PC-9 (cell line): ENCODE measurements around the gene NR6A1. TPM values are rescaled to one million over a fixed set of nuclear protein-coding genes. Genes with fewer than 3 reads are reported as not detected.

Source experiments
- BruUV-seq: library from RNA; stranded (reverse); fragments of 400-500 nt; replicated peaks from 2 replicates; lab custom pipeline; 2021; lab: Mats Ljungman, UMichigan
- CTCF ChIA-PET: fragments of 300-600 bp; sonication (Branson Sonifier 250); formaldehyde crosslinking; loops from one replicate; lab custom pipeline; 2022; ENCODE audit warnings: antibody characterized with exemption; lab: Charles Lee
- POLR2A ChIA-PET: fragments of 300-600 bp; sonication (Branson Sonifier 250); formaldehyde crosslinking; loops from one replicate; lab custom pipeline; 2022; ENCODE audit warnings: antibody characterized with exemption; ENCODE audit not compliant: unreplicated experiment; lab: Charles Lee
- DNase-seq, 2 experiments: peaks; one replicate each; pipeline versions ENCODE4 v3.0.0 to v3.0.0-alpha.2; 2015 to 2022; ENCODE audit warnings: mixed read lengths in 1 of 2
- H2AFZ ChIP-seq: fragments of 200-600 bp; sonication (generic); 2 replicates; pipeline ENCODE4 v1.8.1; 2017; ENCODE audit warnings: antibody characterized with exemption
- H3F3A ChIP-seq: fragments of 200-600 bp; sonication (generic); 2 replicates; pipeline ENCODE4 v1.8.1; 2017; ENCODE audit warnings: antibody characterized with exemption, mild to moderate bottlenecking, low read depth; ENCODE audit not compliant: insufficient read depth
- H3K27ac ChIP-seq: fragments of 200-600 bp; sonication (generic); 2 replicates; pipeline ENCODE4 v1.6.1; 2016; ENCODE audit warnings: mixed run types
- H3K27me3 ChIP-seq: fragments of 200-600 bp; sonication (generic); 2 replicates; pipeline ENCODE4 v1.6.1; 2016; ENCODE audit warnings: low read depth, mixed run types; ENCODE audit not compliant: insufficient read depth
- H3K36me3 ChIP-seq: fragments of 200-600 bp; sonication (generic); 2 replicates; pipeline ENCODE4 v1.6.1; 2016; ENCODE audit warnings: low read depth, mixed run types
- H3K4me1 ChIP-seq: fragments of 200-600 bp; sonication (generic); replicated peaks from 2 replicates; pipeline ENCODE4 v1.6.1; 2016; ENCODE audit warnings: mixed run types; ENCODE audit not compliant: insufficient read depth
- H3K4me2 ChIP-seq: fragments of 200-600 bp; sonication (generic); 2 replicates; pipeline ENCODE4 v1.6.1; 2017; ENCODE audit warnings: mixed run types
- H3K4me3 ChIP-seq: fragments of 200-600 bp; sonication (generic); 2 replicates; pipeline ENCODE4 v1.6.1; 2016; ENCODE audit warnings: mixed run types
- H3K79me2 ChIP-seq: fragments of 200-600 bp; sonication (generic); 2 replicates; pipeline ENCODE4 v1.6.1; 2017; ENCODE audit warnings: low read depth, mixed run types
- H3K9me2 ChIP-seq: fragments of 200-600 bp; sonication (generic); 2 replicates; pipeline ENCODE4 v1.8.1; 2017; ENCODE audit warnings: mild to moderate bottlenecking; ENCODE audit not compliant: insufficient read depth
- H3K9me3 ChIP-seq: fragments of 200-600 bp; sonication (generic); 2 replicates; pipeline ENCODE4 v1.8.1; 2016; ENCODE audit warnings: low read depth; ENCODE audit not compliant: insufficient read depth
- H4K20me1 ChIP-seq: fragments of 200-600 bp; sonication (generic); 2 replicates; pipeline ENCODE4 v1.8.1; 2017; ENCODE audit not compliant: insufficient read depth
- CTCF ChIP-seq: fragments of 200-600 bp; sonication (generic); conservative IDR thresholded peaks from 2 replicates; pipeline ENCODE4 v1.6.1; 2017; ENCODE audit warnings: mixed run types, antibody characterized with exemption, mild to moderate bottlenecking, moderate library complexity
- EZH2 ChIP-seq: fragments of 200-600 bp; sonication (generic); IDR thresholded peaks from 2 replicates; pipeline ENCODE4 v1.8.0; 2017; ENCODE audit warnings: antibody characterized with exemption, low read depth
- intact Hi-C: fragments of 100-400 bp; cut with micrococcal nuclease; formaldehyde crosslinking; loops from one replicate; pipeline ENCODE4 v1.10.0; 2022; ENCODE audit not compliant: unreplicated experiment
- total RNA-seq: library from RNA; stranded (reverse); gene quantifications from 2 replicates; pipeline ENCODE4 v1.2.3, GENCODE V29; 2021

The NR6A1 gene
- total RNA-seq, 1 experiment from 2014 or later = 13.0 TPM

GRCh38 chr9:124801356-124801755 lies 30.2 kb upstream of the NR6A1 start:
- Histone ChIP-seq H3K27ac (no peak overlapping the region), H3K4me1 (no peaks in the 10 kb centered on the region), H3K36me3 (no peaks in the 10 kb centered on the region), H3K9me3 (no peaks in the 10 kb centered on the region), H3F3A (no peaks in the 10 kb centered on the region), H3K27me3 (no peaks in the 10 kb centered on the region), H3K79me2 (no peaks in the 10 kb centered on the region), H4K20me1 (no peaks in the 10 kb centered on the region), H3K4me3 (no peak overlapping the region), H3K4me2 (no peak overlapping the region), H2AFZ (no peak overlapping the region), H3K9me2 (no peaks in the 10 kb centered on the region)
- no TSS peak for BruUV-seq
- ChIA-PET CTCF (interaction anchor here (0.6 kb wide), 1 partner anchor 61 kb away, joined by 3 read pairs; no protein-coding TSS in a partner anchor), POLR2A (interaction anchor here (0.6 kb wide), 1 partner anchor 407 kb away, joined by 3 read pairs; no protein-coding TSS in a partner anchor)
- DNase-seq = no peak
- intact Hi-C loops = no loop called here
- no peak for TF ChIP-seq EZH2
- no peak for TF ChIP-seq CTCF

GRCh38 chr9:124800306-124801259 lies 29.5 kb upstream of the NR6A1 start:
- no peaks in the 10 kb centered on the region for H4K20me1 ChIP-seq
- H2AFZ ChIP-seq = no peak overlapping the region
- no peaks in the 10 kb centered on the region for H3K9me2 ChIP-seq
- CTCF ChIA-PET = interaction anchor here (0.6 kb wide), 1 partner anchor 62 kb away, joined by 3 read pairs; no protein-coding TSS in a partner anchor
- POLR2A ChIA-PET = interaction anchor here (0.6 to 0.9 kb wide), 2 partner anchors 12 to 408 kb away, joined by 3 to 6 read pairs; no protein-coding TSS in a partner anchor
- intact Hi-C loops = no loop called here
- no peak for TF ChIP-seq EZH2
- no peak for TF ChIP-seq CTCF
- H3K4me2 ChIP-seq = no peak overlapping the region
- no peaks in the 10 kb centered on the region for H3K9me3 ChIP-seq
- peaks cover 4% of the 10 kb centered on the region; the same call in 1 of the 2 replicates for H3F3A ChIP-seq
- no TSS peak for BruUV-seq
- no peak for DNase-seq
- no peak overlapping the region for H3K27ac ChIP-seq
- H3K36me3 ChIP-seq = no peaks in the 10 kb centered on the region
- no peaks in the 10 kb centered on the region for H3K4me1 ChIP-seq
- H3K27me3 ChIP-seq = no peaks in the 10 kb centered on the region
- no peaks in the 10 kb centered on the region for H3K79me2 ChIP-seq
- no peak overlapping the region for H3K4me3 ChIP-seq

- no TSS peak for BruUV-seq
- ChIA-PET CTCF (no interaction called here), POLR2A (interaction anchor here (0.6 kb wide), 1 partner anchor 19 kb away, joined by 3 read pairs; no protein-coding TSS in a partner anchor)
- Histone ChIP-seq H3K27ac (no peak overlapping the region), H2AFZ (no peak overlapping the region), H3F3A (peaks cover 4% of the 10 kb centered on the region; the same call in 1 of the 2 replicates), H4K20me1 (no peaks in the 10 kb centered on the region), H3K9me3 (no peaks in the 10 kb centered on the region), H3K4me1 (no peaks in the 10 kb centered on the region), H3K4me2 (no peak overlapping the region), H3K36me3 (no peaks in the 10 kb centered on the region), H3K9me2 (no peaks in the 10 kb centered on the region), H3K4me3 (no peak overlapping the region), H3K27me3 (no peaks in the 10 kb centered on the region), H3K79me2 (no peaks in the 10 kb centered on the region)
- no peak for DNase-seq
- intact Hi-C loops = no loop called here
- TF ChIP-seq EZH2 (no peak), CTCF (no peak)
Measured at GRCh38 chr9:124799274-124800006, 28.3 kb upstream of the NR6A1 start.
